ENCODE results near the gene GPR18. TPM values are rescaled to one million over a fixed set of nuclear protein-coding genes. Genes with fewer than 3 reads are reported as not detected.

The GPR18 gene
- total RNA-seq, 1 donor from 2014 or later = not detected

DNA sequence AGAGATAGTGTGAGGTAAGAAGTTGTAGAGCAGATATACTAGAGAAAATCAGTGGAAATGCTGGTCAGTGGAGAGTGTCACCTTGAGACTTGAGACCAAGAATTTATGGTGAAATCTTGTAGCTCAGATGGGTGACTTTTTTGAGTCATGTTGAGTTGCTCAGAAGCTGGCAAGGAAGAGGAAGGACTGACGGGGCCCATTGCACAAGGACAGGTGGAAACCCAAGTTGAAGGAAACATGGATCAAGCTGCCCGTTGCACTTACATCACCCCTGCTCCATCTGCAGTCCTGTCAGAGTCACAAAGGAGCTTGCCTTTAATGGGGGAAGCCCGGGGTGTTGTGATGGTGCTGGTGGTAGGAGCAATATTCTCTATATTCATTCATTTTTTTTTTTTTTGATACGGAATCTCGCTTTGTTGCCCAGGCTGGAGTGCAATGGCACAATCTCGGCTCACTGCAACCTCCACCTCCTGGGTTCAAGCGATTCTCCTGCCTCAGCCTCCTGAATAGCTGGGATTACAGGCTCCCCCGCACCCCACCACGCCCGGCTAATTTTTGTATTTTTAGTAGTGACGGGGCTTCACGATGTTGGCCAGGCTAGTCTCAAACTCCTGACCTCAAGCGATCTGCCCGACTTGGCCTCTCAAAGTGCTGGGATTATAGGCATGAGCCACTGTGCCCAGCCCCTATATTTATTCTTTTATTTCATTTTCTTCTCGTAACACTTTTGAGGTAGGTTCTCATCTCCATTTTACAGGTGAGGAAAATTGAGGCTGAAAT is 30.1 kb downstream of the GPR18 start:
- H3K79me2 ChIP-seq (ENCODE audit: low read depth) = peaks cover 96% of the 10 kb centered on the region
- no peaks in the 10 kb centered on the region for H3K27me3 ChIP-seq
- H3F3A ChIP-seq (ENCODE audit: low read depth) = no peaks in the 10 kb centered on the region
- Mint-ChIP-seq H3K27ac (no peak overlapping the region), H3K36me3 (peaks cover 21% of the 10 kb centered on the region), H3K4me1 (peaks cover 8% of the 10 kb centered on the region), H3K27me3 (ENCODE audit: insufficient read depth, low read depth) (no peaks in the 10 kb centered on the region), H3K9me3 (peaks cover 8% of the 10 kb centered on the region), H3K4me3 (no peak overlapping the region)
- no peak overlapping the region for H3K9ac ChIP-seq
- DNase-seq (ENCODE audit: low spot score) = no peak
- H3K27ac ChIP-seq = no peak overlapping the region
- H3K9me3 ChIP-seq (ENCODE audit: low read depth) = no peaks in the 10 kb centered on the region
- H3K4me2 ChIP-seq = no peak overlapping the region
- H3K36me3 ChIP-seq = no peaks in the 10 kb centered on the region
- peaks cover 17% of the 10 kb centered on the region for H3K4me1 ChIP-seq
- H2AFZ ChIP-seq (replicated peaks) = no peak overlapping the region
- H3K4me3 ChIP-seq = no peak overlapping the region
- H4K20me1 ChIP-seq (ENCODE audit: low read depth) = peaks cover 57% of the 10 kb centered on the region
- TF ChIP-seq, protein P1, sequence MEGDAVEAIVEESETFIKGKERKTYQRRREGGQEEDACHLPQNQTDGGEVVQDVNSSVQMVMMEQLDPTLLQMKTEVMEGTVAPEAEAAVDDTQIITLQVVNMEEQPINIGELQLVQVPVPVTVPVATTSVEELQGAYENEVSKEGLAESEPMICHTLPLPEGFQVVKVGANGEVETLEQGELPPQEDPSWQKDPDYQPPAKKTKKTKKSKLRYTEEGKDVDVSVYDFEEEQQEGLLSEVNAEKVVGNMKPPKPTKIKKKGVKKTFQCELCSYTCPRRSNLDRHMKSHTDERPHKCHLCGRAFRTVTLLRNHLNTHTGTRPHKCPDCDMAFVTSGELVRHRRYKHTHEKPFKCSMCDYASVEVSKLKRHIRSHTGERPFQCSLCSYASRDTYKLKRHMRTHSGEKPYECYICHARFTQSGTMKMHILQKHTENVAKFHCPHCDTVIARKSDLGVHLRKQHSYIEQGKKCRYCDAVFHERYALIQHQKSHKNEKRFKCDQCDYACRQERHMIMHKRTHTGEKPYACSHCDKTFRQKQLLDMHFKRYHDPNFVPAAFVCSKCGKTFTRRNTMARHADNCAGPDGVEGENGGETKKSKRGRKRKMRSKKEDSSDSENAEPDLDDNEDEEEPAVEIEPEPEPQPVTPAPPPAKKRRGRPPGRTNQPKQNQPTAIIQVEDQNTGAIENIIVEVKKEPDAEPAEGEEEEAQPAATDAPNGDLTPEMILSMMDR (IDR thresholded peaks at IDR 0.05) = no peak
- TF ChIP-seq EZH2phosphoT487 (IDR thresholded peaks at IDR 0.05) (no peak), EZH2 (IDR thresholded peaks at IDR 0.05) (no peak)

DNA sequence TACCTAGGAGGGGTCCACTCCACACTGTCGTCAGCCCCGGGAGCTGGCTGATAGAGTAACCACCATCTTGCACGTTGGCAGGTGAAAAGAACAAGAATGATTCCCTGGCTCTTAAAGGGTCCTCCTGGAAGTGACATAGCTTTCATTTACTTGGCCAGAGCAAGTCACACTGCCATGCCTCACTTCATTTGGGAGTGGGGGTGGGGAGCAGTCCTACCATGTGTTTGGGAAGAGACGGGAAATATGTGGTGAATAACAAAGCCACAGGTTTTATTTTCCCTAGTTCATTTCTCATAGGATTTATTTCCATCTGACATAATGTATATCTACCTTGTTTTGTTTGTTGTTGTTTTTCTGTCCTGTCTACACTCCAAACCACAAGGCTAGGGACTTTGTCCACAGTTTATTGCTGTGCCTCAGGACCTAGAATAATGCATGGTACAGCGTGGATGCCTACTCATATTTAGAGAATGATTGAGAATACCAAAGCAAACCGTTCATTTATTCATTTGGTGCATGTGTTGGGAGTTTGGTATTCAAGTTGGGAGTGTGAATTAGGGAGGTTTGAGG is 30.8 kb downstream of the GPR18 start:
- H3K9me3 ChIP-seq (ENCODE audit: low read depth) = no peaks in the 10 kb centered on the region
- H3K36me3 ChIP-seq = no peaks in the 10 kb centered on the region
- H3K27me3 Mint-ChIP-seq (ENCODE audit: insufficient read depth, low read depth) = no peaks in the 10 kb centered on the region
- no peak overlapping the region for H3K27ac ChIP-seq
- H3K4me3 Mint-ChIP-seq = no peak overlapping the region
- H2AFZ ChIP-seq (replicated peaks) = no peak overlapping the region
- no peaks in the 10 kb centered on the region for H3F3A ChIP-seq (ENCODE audit: low read depth)
- H3K36me3 Mint-ChIP-seq = peaks cover 24% of the 10 kb centered on the region
- no peak for DNase-seq (ENCODE audit: low spot score)
- no peak overlapping the region for H3K27ac Mint-ChIP-seq
- TF ChIP-seq, protein P1 (IDR thresholded peaks at IDR 0.05) = no peak
- no peak for TF ChIP-seq EZH2phosphoT487 (IDR thresholded peaks at IDR 0.05)
- TF ChIP-seq EZH2 (IDR thresholded peaks at IDR 0.05) = no peak
- H3K79me2 ChIP-seq (ENCODE audit: low read depth) = peaks cover 96% of the 10 kb centered on the region
- no peak overlapping the region for H3K9ac ChIP-seq
- no peak overlapping the region for H3K4me3 ChIP-seq
- H3K27me3 ChIP-seq = no peaks in the 10 kb centered on the region
- H3K4me2 ChIP-seq = no peak overlapping the region
- H3K9me3 Mint-ChIP-seq = peaks cover 14% of the 10 kb centered on the region
- H4K20me1 ChIP-seq (ENCODE audit: low read depth) = peaks cover 52% of the 10 kb centered on the region
- peaks cover 8% of the 10 kb centered on the region for H3K4me1 Mint-ChIP-seq
- H3K4me1 ChIP-seq = peaks cover 17% of the 10 kb centered on the region

DNA sequence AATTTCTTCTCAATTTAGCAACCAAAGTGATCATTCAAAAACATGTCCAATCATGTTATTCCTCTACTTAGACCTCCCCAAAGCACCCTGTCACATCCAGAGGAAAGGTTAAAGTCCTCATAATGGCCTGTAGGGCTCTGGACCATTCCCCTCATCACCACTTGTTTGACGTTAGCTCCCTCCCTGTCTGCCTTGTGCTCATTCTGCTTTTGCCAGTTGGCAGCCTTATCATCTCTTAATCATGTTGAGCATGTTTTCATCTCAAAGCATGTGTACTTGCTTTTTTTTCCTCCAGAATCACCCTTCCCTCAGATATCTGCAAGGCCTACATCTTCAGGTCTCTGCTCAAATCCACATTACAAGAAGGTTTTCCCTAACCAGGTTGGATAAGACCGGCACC is 31.7 kb downstream of the GPR18 start:
- Histone ChIP-seq H3K4me2 (no peak overlapping the region), H2AFZ (replicated peaks) (no peak overlapping the region), H3K4me3 (no peak overlapping the region), H3K79me2 (ENCODE audit: low read depth) (peaks cover 97% of the 10 kb centered on the region), H3K27me3 (no peaks in the 10 kb centered on the region), H3K27ac (no peak overlapping the region), H4K20me1 (ENCODE audit: low read depth) (peaks cover 48% of the 10 kb centered on the region), H3K4me1 (peaks cover 17% of the 10 kb centered on the region), H3K9ac (no peak overlapping the region), H3K36me3 (no peaks in the 10 kb centered on the region), H3F3A (ENCODE audit: low read depth) (no peaks in the 10 kb centered on the region), H3K9me3 (ENCODE audit: low read depth) (no peaks in the 10 kb centered on the region)
- no peak for DNase-seq (ENCODE audit: low spot score)
- Mint-ChIP-seq H3K27me3 (ENCODE audit: insufficient read depth, low read depth) (no peaks in the 10 kb centered on the region), H3K36me3 (peaks cover 28% of the 10 kb centered on the region), H3K27ac (no peak overlapping the region), H3K9me3 (peaks cover 20% of the 10 kb centered on the region), H3K4me1 (peaks cover 8% of the 10 kb centered on the region), H3K4me3 (no peak overlapping the region)
- TF ChIP-seq EZH2 (IDR thresholded peaks at IDR 0.05) (no peak), EZH2phosphoT487 (IDR thresholded peaks at IDR 0.05) (no peak)
- TF ChIP-seq, protein P1 (IDR thresholded peaks at IDR 0.05) = no peak

Data from neural progenitor cell (in vitro differentiated cells).